ENCODE results near the gene DAB1. TPM values are rescaled to one million over a fixed set of nuclear protein-coding genes. Genes with fewer than 3 reads are reported as not detected.

DAB1 gene
- total RNA-seq, 1 donor from 2014 or later = 19.1 TPM

- peaks cover 5% of the 10 kb centered on the region for H3K36me3 Mint-ChIP-seq (ENCODE audit: low read depth, unreplicated experiment)
- no peaks in the 10 kb centered on the region for H3K9me3 Mint-ChIP-seq (ENCODE audit: unreplicated experiment)
- peaks cover 3% of the 10 kb centered on the region for H3K4me1 Mint-ChIP-seq (ENCODE audit: unreplicated experiment)
- no peaks in the 10 kb centered on the region for H3K27me3 Mint-ChIP-seq (ENCODE audit: unreplicated experiment)
- no peak for DNase-seq (ENCODE audit: low spot score)
- no peak overlapping the region for H3K27ac Mint-ChIP-seq (ENCODE audit: unreplicated experiment)
- H3K4me3 Mint-ChIP-seq (ENCODE audit: unreplicated experiment) = no peak overlapping the region
- TF ChIP-seq CTCF (IDR thresholded peaks at IDR 0.05; ENCODE audit: unreplicated experiment) = no peak
These were observed 365.0 kb downstream of the DAB1 start for GRCh38 chr1:57058652-57059501.

GRCh38 chr1:57048856-57049255 is 375.0 kb downstream of the DAB1 start:
- no peak for TF ChIP-seq CTCF (IDR thresholded peaks at IDR 0.05; ENCODE audit: unreplicated experiment)
- no peak overlapping the region for H3K27ac Mint-ChIP-seq (ENCODE audit: unreplicated experiment)
- H3K4me3 Mint-ChIP-seq (ENCODE audit: unreplicated experiment) = no peak overlapping the region
- H3K4me1 Mint-ChIP-seq (ENCODE audit: unreplicated experiment) = no peaks in the 10 kb centered on the region
- no peak for DNase-seq (ENCODE audit: low spot score)
- no peaks in the 10 kb centered on the region for H3K36me3 Mint-ChIP-seq (ENCODE audit: low read depth, unreplicated experiment)
- no peaks in the 10 kb centered on the region for H3K27me3 Mint-ChIP-seq (ENCODE audit: unreplicated experiment)
- no peaks in the 10 kb centered on the region for H3K9me3 Mint-ChIP-seq (ENCODE audit: unreplicated experiment)

- no peaks in the 10 kb centered on the region for H3K27me3 Mint-ChIP-seq (ENCODE audit: unreplicated experiment)
- no peaks in the 10 kb centered on the region for H3K9me3 Mint-ChIP-seq (ENCODE audit: unreplicated experiment)
- no peaks in the 10 kb centered on the region for H3K36me3 Mint-ChIP-seq (ENCODE audit: low read depth, unreplicated experiment)
These were observed 377.4 kb downstream of the DAB1 start for GRCh38 chr1:57046462-57046861.

GRCh38 chr1:57041901-57042300 is 382.0 kb downstream of the DAB1 start:
- DNase-seq (ENCODE audit: low spot score) = no peak
- H3K36me3 Mint-ChIP-seq (ENCODE audit: low read depth, unreplicated experiment) = no peaks in the 10 kb centered on the region
- no peak for TF ChIP-seq CTCF (IDR thresholded peaks at IDR 0.05; ENCODE audit: unreplicated experiment)
- no peaks in the 10 kb centered on the region for H3K9me3 Mint-ChIP-seq (ENCODE audit: unreplicated experiment)
- no peak overlapping the region for H3K4me3 Mint-ChIP-seq (ENCODE audit: unreplicated experiment)
- H3K4me1 Mint-ChIP-seq (ENCODE audit: unreplicated experiment) = peaks cover 8% of the 10 kb centered on the region
- H3K27ac Mint-ChIP-seq (ENCODE audit: unreplicated experiment) = peak overlapping the region; percentile 72
- no peaks in the 10 kb centered on the region for H3K27me3 Mint-ChIP-seq (ENCODE audit: unreplicated experiment)

More at GRCh38 chr1:57046462-57046861, 377.4 kb downstream of the DAB1 start:
- H3K27ac Mint-ChIP-seq (ENCODE audit: unreplicated experiment) = no peak overlapping the region
- H3K4me1 Mint-ChIP-seq (ENCODE audit: unreplicated experiment) = peaks cover 5% of the 10 kb centered on the region
- no peak for DNase-seq (ENCODE audit: low spot score)
- no peak overlapping the region for H3K4me3 Mint-ChIP-seq (ENCODE audit: unreplicated experiment)
- no peak for TF ChIP-seq CTCF (IDR thresholded peaks at IDR 0.05; ENCODE audit: unreplicated experiment)

GRCh38 chr1:57040811-57041210 is 383.0 kb downstream of the DAB1 start:
- H3K27me3 Mint-ChIP-seq (ENCODE audit: unreplicated experiment) = peaks cover 2% of the 10 kb centered on the region
- no peak for TF ChIP-seq CTCF (IDR thresholded peaks at IDR 0.05; ENCODE audit: unreplicated experiment)
- DNase-seq (ENCODE audit: low spot score) = no peak

More at GRCh38 chr1:57040811-57041210, 383.0 kb downstream of the DAB1 start:
- H3K36me3 Mint-ChIP-seq (ENCODE audit: low read depth, unreplicated experiment) = no peaks in the 10 kb centered on the region
- H3K4me3 Mint-ChIP-seq (ENCODE audit: unreplicated experiment) = no peak overlapping the region
- no peaks in the 10 kb centered on the region for H3K9me3 Mint-ChIP-seq (ENCODE audit: unreplicated experiment)
- peaks cover 8% of the 10 kb centered on the region for H3K4me1 Mint-ChIP-seq (ENCODE audit: unreplicated experiment)
- H3K27ac Mint-ChIP-seq (ENCODE audit: unreplicated experiment) = no peak overlapping the region

Data from endothelial cell (in vitro differentiated cells).